Measurements from ENCODE around the gene HTR4.

DNA sequence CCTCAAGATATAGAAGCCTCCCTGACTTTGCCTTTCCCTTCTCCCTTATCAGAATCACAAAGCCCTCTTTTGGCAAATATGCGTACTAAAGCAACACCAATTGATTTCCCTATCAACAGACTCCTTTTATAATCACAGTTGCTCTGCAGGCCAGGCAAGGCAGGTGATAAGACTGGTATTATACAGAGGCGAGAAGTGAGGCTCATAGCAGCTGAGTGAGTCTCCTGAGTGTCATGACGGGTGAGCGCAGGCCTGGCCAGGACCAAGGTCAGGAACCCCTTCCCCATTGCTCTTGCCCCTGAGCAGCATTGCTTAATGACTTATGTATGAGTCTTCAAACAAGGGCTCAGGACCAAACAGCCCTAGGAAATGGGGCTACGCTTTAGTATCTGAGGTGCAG lies 199.8 kb downstream of the HTR4 start:
- TF ChIP-seq, protein P1, sequence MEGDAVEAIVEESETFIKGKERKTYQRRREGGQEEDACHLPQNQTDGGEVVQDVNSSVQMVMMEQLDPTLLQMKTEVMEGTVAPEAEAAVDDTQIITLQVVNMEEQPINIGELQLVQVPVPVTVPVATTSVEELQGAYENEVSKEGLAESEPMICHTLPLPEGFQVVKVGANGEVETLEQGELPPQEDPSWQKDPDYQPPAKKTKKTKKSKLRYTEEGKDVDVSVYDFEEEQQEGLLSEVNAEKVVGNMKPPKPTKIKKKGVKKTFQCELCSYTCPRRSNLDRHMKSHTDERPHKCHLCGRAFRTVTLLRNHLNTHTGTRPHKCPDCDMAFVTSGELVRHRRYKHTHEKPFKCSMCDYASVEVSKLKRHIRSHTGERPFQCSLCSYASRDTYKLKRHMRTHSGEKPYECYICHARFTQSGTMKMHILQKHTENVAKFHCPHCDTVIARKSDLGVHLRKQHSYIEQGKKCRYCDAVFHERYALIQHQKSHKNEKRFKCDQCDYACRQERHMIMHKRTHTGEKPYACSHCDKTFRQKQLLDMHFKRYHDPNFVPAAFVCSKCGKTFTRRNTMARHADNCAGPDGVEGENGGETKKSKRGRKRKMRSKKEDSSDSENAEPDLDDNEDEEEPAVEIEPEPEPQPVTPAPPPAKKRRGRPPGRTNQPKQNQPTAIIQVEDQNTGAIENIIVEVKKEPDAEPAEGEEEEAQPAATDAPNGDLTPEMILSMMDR (IDR thresholded peaks at IDR 0.05; ENCODE audit: low read length), result no peak
- TF ChIP-seq EZH2 (optimal IDR thresholded peaks at IDR 0.05; ENCODE audit: low read depth, low read length), result no peak
- no peak for TF ChIP-seq EZH2phosphoT487 (IDR thresholded peaks at IDR 0.05; ENCODE audit: low read length)
